Measurements from ENCODE around the gene KAZN. TPM values are rescaled to one million over a fixed set of nuclear protein-coding genes. Genes with fewer than 3 reads are reported as not detected.
A peak's percentile ranks its signal among the peaks of the same experiment; 100 is the strongest.

KAZN gene
- total RNA-seq, 8 experiments from 2014 or later = 16.9 to 31.4 (median 21.4) TPM

- peak in 2 of 8 experiments; percentile 9 to 17 for ATAC-seq (replicated peaks in 6 of 8)
- in situ Hi-C loops (cut with MboI; ENCODE audit: low pct_unique_long_range_greater_than_20kb in 2 of 9, low sequenced_read_pairs in 9 of 9, unreplicated experiment in 9 of 9) = no loop called here
- no peak overlapping the region for H3K27ac ChIP-seq
- H3K4me1 ChIP-seq (replicated peaks in 1 of 2) = peaks cover 19 to 28% of the 10 kb centered on the region in 2 donors
- H3K4me3 ChIP-seq = no peak overlapping the region
These were observed 298.6 kb downstream of the KAZN start for GRCh38 chr1:14897080-14897449.

DNA sequence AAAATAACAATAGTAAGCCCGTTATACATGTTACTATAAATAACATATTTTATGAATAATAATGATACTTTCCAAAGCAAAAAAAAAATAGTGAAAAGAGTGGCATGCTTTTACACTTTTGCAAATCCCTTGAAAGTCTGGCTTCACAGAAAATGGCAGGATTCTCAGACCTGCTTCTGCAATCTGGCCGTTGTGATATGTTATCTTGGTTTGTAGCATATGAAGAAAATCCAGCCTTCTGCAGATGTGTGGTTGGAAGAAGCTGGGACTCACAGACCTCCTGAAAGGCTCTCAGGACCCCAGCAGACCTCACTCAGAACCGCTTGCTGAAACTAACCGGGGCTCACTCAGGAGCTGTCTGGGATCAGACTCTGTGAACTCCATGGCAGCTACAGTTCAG is 299.1 kb downstream of the KAZN start:
- no peak overlapping the region for H3K4me3 ChIP-seq
- H3K27ac ChIP-seq = no peak overlapping the region
- ATAC-seq (replicated peaks in 6 of 8) = no peak
- WGBS, 10 experiments = 56 to 100% (median 90%) methylated on average over 1 to 4 of the region's 4 CpGs; no CpG with 5 or more reads in 1 of the 10 experiments
- in situ Hi-C loops (cut with MboI; ENCODE audit: low pct_unique_long_range_greater_than_20kb in 2 of 9, low sequenced_read_pairs in 9 of 9, unreplicated experiment in 9 of 9) = no loop called here
- H3K4me1 ChIP-seq (replicated peaks in 1 of 2) = peaks cover 22 to 28% of the 10 kb centered on the region in 2 donors

DNA sequence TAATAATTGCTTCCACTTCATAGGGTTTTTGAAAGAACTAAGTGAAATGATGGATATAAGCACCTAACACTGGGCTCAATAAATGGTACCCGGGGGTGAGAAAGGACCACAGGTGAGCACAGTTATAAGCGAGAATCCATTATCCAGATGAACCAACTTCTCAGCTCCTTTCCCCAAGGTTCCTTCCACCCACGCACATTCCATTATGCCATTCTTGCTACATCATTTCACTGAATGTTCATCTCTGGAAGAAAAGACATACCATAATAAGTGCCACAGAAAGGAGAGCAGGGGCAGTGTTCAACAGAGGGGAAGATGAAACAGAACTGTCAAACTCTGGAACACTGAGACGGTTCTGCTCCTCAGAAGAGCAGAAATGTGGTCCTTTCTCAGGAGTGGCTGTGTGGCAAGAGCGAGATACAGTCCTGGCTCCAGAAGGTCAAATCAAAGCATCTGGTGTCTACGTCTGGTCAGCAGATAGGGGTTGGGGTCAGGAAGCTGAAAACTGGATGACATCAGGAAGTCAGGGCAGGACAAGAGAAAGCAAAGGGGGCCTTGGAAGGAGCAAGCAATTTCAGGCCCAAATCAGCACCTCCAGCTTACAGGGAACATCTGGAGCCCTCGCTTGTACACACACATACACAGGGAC is 299.6 kb downstream of the KAZN start:
- no peak overlapping the region for H3K27ac ChIP-seq
- no peak overlapping the region for H3K4me3 ChIP-seq
- H3K4me1 ChIP-seq (replicated peaks in 1 of 2) = peaks cover 22 to 28% of the 10 kb centered on the region in 2 donors
- no peak for ATAC-seq (replicated peaks in 6 of 8)
- in situ Hi-C loops (cut with MboI; ENCODE audit: low pct_unique_long_range_greater_than_20kb in 2 of 9, low sequenced_read_pairs in 9 of 9, unreplicated experiment in 9 of 9) = no loop called here
- 47 to 100% (median 95%) methylated on average over 1 to 7 of the region's 7 CpGs for WGBS, 10 experiments

- H3K4me3 ChIP-seq = no peak overlapping the region
- ATAC-seq (replicated peaks in 6 of 8) = no peak
- peaks cover 13 to 18% of the 10 kb centered on the region in 2 donors for H3K4me1 ChIP-seq (replicated peaks in 1 of 2)
- 40 to 87% (median 83%) methylated on average over 1 to 10 of the region's 11 CpGs; no CpG with 5 or more reads in 3 of the 10 experiments for WGBS, 10 experiments
- in situ Hi-C loops (cut with MboI; ENCODE audit: low pct_unique_long_range_greater_than_20kb in 2 of 9, low sequenced_read_pairs in 9 of 9, unreplicated experiment in 9 of 9) = no loop called here
- no peak overlapping the region for H3K27ac ChIP-seq
These were observed 301.2 kb downstream of the KAZN start for GRCh38 chr1:14899686-14900085.

DNA sequence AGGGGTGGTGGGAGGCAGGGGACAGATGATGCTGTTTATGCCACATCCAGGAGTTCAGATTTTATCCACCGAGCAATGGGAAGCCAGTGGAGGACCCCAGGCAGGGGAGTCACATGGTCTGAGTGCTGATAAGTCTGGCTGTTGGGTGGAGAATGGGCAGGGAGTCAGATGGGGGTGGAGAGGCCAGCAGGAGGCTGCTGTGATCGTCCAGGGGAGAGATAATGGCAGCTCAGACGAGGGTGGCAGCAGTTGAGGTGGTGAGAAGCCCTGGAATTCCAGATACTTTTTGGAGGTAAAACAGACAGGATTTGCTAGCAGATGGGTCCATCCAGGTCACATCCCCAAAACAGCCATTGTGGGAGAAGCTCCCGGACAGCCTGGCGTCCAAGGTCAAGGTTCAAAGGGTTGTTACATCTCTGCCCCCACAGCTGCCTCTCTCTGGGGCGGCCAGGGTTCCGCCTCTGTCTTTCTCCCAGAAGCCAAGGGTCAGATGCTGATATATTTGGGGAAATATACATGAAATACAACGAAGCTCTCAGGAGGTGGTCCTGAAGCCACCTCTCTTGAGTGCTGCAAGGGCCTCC is 303.0 kb downstream of the KAZN start:
- H3K4me1 ChIP-seq (replicated peaks in 1 of 2) = peaks cover 3 to 10% of the 10 kb centered on the region in 2 donors
- peak overlapping the region in 1 of 2 donors; percentile 21 for H3K27ac ChIP-seq
- H3K4me3 ChIP-seq = no peak overlapping the region
- in situ Hi-C loops (cut with MboI; ENCODE audit: low pct_unique_long_range_greater_than_20kb in 2 of 9, low sequenced_read_pairs in 9 of 9, unreplicated experiment in 9 of 9) = no loop called here
- no peak for ATAC-seq (replicated peaks in 6 of 8)
- WGBS, 10 experiments = 0 to 77% (median 51%) methylated on average over 1 to 8 of the region's 8 CpGs; no CpG with 5 or more reads in 2 of the 10 experiments

DNA sequence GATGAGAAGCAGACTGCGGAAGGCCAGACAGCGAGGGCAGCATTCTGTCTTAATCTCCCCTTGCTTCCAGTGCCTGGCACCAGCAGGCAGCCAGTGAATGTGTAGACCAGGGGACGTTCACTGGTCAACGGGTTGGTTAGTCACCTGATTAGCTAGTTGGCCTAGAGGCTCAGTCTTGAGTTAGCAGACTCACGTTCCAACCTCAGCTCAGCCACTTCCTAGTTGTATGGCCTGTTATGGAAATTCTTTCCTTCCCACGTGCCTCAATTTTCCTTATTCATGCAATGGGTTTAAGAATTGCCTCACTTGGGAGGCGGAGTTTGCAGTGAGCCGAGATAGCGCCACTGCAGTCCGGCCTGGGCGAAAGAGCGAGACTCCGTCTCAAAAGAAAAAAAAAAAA is 305.4 kb downstream of the KAZN start:
- peaks cover 3 to 10% of the 10 kb centered on the region in 2 donors for H3K4me1 ChIP-seq (replicated peaks in 1 of 2)
- WGBS, 10 experiments = 60 to 98% (median 85%) methylated on average over 1 to 12 of the region's 13 CpGs; no CpG with 5 or more reads in 2 of the 10 experiments
- ATAC-seq (replicated peaks in 6 of 8) = no peak
- in situ Hi-C loops (cut with MboI; ENCODE audit: low pct_unique_long_range_greater_than_20kb in 2 of 9, low sequenced_read_pairs in 9 of 9, unreplicated experiment in 9 of 9) = no loop called here
- no peak overlapping the region for H3K4me3 ChIP-seq
- H3K27ac ChIP-seq = no peak overlapping the region

- peak in 3 of 8 experiments; percentile 18 to 59 (median 23) for ATAC-seq (replicated peaks in 6 of 8)
- H3K27ac ChIP-seq = no peak overlapping the region
- H3K4me1 ChIP-seq (replicated peaks in 1 of 2) = peaks cover 6 to 7% of the 10 kb centered on the region in 2 donors
- no peak overlapping the region for H3K4me3 ChIP-seq
- 23 to 100% (median 90%) methylated on average over 2 to 6 of the region's 6 CpGs; no CpG with 5 or more reads in 2 of the 10 experiments for WGBS, 10 experiments
- in situ Hi-C loops (cut with MboI; ENCODE audit: low pct_unique_long_range_greater_than_20kb in 2 of 9, low sequenced_read_pairs in 9 of 9, unreplicated experiment in 9 of 9) = no loop called here
These were observed 308.2 kb downstream of the KAZN start for GRCh38 chr1:14906665-14907064.

- no peak overlapping the region for H3K27ac ChIP-seq
- in situ Hi-C loops (cut with MboI; ENCODE audit: low pct_unique_long_range_greater_than_20kb in 2 of 9, low sequenced_read_pairs in 9 of 9, unreplicated experiment in 9 of 9) = no loop called here
- peaks cover 0 to 4% of the 10 kb centered on the region in 2 donors for H3K4me1 ChIP-seq (replicated peaks in 1 of 2)
- WGBS, 10 experiments = 93 to 100% (median 97%) methylated on average over 1 to 5 of the region's 5 CpGs; no CpG with 5 or more reads in 5 of the 10 experiments
- no peak for ATAC-seq (replicated peaks in 6 of 8)
- H3K4me3 ChIP-seq = no peak overlapping the region
These were observed 308.9 kb downstream of the KAZN start for GRCh38 chr1:14907416-14907815.

- H3K4me3 ChIP-seq = no peak overlapping the region
- in situ Hi-C loops (cut with MboI; ENCODE audit: low pct_unique_long_range_greater_than_20kb in 2 of 9, low sequenced_read_pairs in 9 of 9, unreplicated experiment in 9 of 9) = no loop called here
- 79 to 100% (median 100%) methylated on average over 1 to 5 of the region's 5 CpGs; no CpG with 5 or more reads in 1 of the 10 experiments for WGBS, 10 experiments
- H3K4me1 ChIP-seq (replicated peaks in 1 of 2) = peaks cover 0 to 17% of the 10 kb centered on the region in 2 donors
- no peak for ATAC-seq (replicated peaks in 6 of 8)
- no peak overlapping the region for H3K27ac ChIP-seq
These were observed 310.8 kb downstream of the KAZN start for GRCh38 chr1:14909273-14909672.

DNA sequence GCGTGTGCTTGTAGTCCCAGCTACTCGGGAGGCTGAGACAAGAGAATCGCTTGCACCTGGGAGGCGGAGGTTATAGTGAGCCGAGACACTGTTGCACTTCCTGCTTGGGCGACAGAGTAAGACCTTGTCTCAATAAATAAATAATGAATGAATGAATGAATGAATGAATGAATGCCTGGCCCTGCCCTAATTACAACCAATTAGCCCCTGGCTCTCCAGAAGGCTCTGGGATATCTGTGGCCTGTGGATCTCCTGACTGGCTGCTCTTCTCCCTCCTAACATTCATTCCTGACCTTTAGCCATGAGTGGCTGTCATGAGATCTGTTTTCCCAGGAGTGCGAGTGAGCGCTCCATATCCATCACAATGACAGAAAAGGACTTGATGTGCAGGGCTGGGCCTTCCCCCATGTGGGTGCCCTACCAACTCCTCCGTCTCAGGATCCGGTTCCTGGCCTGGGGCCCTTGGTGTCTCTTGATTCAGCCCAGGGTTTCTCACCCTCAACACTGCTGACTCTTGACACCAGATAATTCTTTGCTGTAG is 311.5 kb downstream of the KAZN start:
- H3K4me3 ChIP-seq = no peak overlapping the region
- in situ Hi-C loops (cut with MboI; ENCODE audit: low pct_unique_long_range_greater_than_20kb in 2 of 9, low sequenced_read_pairs in 9 of 9, unreplicated experiment in 9 of 9) = no loop called here
- peaks cover 0 to 17% of the 10 kb centered on the region in 2 donors for H3K4me1 ChIP-seq (replicated peaks in 1 of 2)
- WGBS, 10 experiments = 68 to 100% (median 81%) methylated on average over 1 to 9 of the region's 10 CpGs; no CpG with 5 or more reads in 4 of the 10 experiments
- peak in 3 of 8 experiments; percentile 57 to 80 (median 76) for ATAC-seq (replicated peaks in 6 of 8)
- no peak overlapping the region for H3K27ac ChIP-seq

GRCh38 chr1:14910984-14911721 is 312.7 kb downstream of the KAZN start:
- Histone ChIP-seq H3K27ac (no peak overlapping the region), H3K4me3 (no peak overlapping the region), H3K4me1 (replicated peaks in 1 of 2) (peaks cover 0 to 17% of the 10 kb centered on the region in 2 donors)
- WGBS, 10 experiments = 40 to 100% (median 90%) methylated on average over 1 to 8 of the region's 12 CpGs; no CpG with 5 or more reads in 2 of the 10 experiments
- ATAC-seq (replicated peaks in 6 of 8) = peak in 3 of 8 experiments; percentile 36 to 82 (median 67)
- in situ Hi-C loops (cut with MboI; ENCODE audit: low pct_unique_long_range_greater_than_20kb in 2 of 9, low sequenced_read_pairs in 9 of 9, unreplicated experiment in 9 of 9) = no loop called here

GRCh38 chr1:14912839-14913481 is 314.5 kb downstream of the KAZN start:
- in situ Hi-C loops (cut with MboI; ENCODE audit: low pct_unique_long_range_greater_than_20kb in 2 of 9, low sequenced_read_pairs in 9 of 9, unreplicated experiment in 9 of 9) = no loop called here
- 58 to 100% (median 81%) methylated on average over 1 to 12 of the region's 12 CpGs for WGBS, 10 experiments
- no peak overlapping the region for H3K27ac ChIP-seq
- peaks cover 0 to 17% of the 10 kb centered on the region in 2 donors for H3K4me1 ChIP-seq (replicated peaks in 1 of 2)
- ATAC-seq (replicated peaks in 6 of 8) = peak in 1 of 8 experiments; percentile 64
- no peak overlapping the region for H3K4me3 ChIP-seq
